Stimulated activated CD4-positive, alpha-beta T cell treated with anti-CD3 and anti-CD28 coated beads, Interleukin-12 subunit alpha, Interleukin-12 subunit beta, amount 100 ng/mL, for 4 hours (primary cell): ENCODE data around the gene TMEM259.
"Not testable (repeated sequence)": the region's sequence is repeated elsewhere in the genome, so short reads cannot be mapped to it uniquely, and the experiment has no call there.

ENCODE experiments used
- DNase-seq: peaks from one replicate; pipeline ENCODE4 v3.0.0-alpha.2; 2020

TMEM259 gene

GRCh38 chr19:1038978-1039645 lies 18.2 kb upstream of the TMEM259 start:
- no peak for DNase-seq

- DNase-seq = no peak
These were observed 16.7 kb upstream of the TMEM259 start for GRCh38 chr19:1037621-1038064.

GRCh38 chr19:1035998-1036621 lies 15.2 kb upstream of the TMEM259 start:
- DNase-seq = no peak

GRCh38 chr19:1032264-1032867 lies 11.4 kb upstream of the TMEM259 start:
- DNase-seq = no peak

GRCh38 chr19:1028062-1028926 lies 7.4 kb upstream of the TMEM259 start:
- peak; percentile 44 for DNase-seq

GRCh38 chr19:1027650-1028061 lies 6.7 kb upstream of the TMEM259 start:
- DNase-seq = no peak

- no peak for DNase-seq
These were observed 6.1 kb upstream of the TMEM259 start for GRCh38 chr19:1026783-1027649.

GRCh38 chr19:1025960-1026782 lies 5.2 kb upstream of the TMEM259 start, which contains the start of gene CNN2:
TSS of gene CNN2 (plus strand) at chr19:1026608. CDS start at chr19:1026662, 54 bp downstream.
- peak; percentile 69 for DNase-seq

GRCh38 chr19:1025080-1025479 lies 4.2 kb upstream of the TMEM259 start:
- DNase-seq = not testable (repeated sequence)

- not testable (repeated sequence) for DNase-seq
These were observed 2.9 kb upstream of the TMEM259 start for GRCh38 chr19:1023883-1024188.

- peak; percentile 32 for DNase-seq
These were observed 699 bp downstream of the TMEM259 start for GRCh38 chr19:1019980-1020867.

GRCh38 chr19:1019616-1019961 lies 1.3 kb downstream of the TMEM259 start:
- no peak for DNase-seq

- DNase-seq = no peak
These were observed 1.8 kb downstream of the TMEM259 start for GRCh38 chr19:1018932-1019615.

- DNase-seq = no peak
These were observed 2.5 kb downstream of the TMEM259 start for GRCh38 chr19:1018393-1018792.

GRCh38 chr19:1017906-1018305 lies 3.0 kb downstream of the TMEM259 start:
- DNase-seq = no peak

GRCh38 chr19:1017115-1017905 lies 3.6 kb downstream of the TMEM259 start:
- no peak for DNase-seq

GRCh38 chr19:1016647-1017114 lies 4.2 kb downstream of the TMEM259 start:
- no peak for DNase-seq

- DNase-seq = no peak
These were observed 4.9 kb downstream of the TMEM259 start for GRCh38 chr19:1015782-1016646.
